ENCODE data around the gene KIF21A.
"Not testable (repeated sequence)": the region's sequence is repeated elsewhere in the genome, so short reads cannot be mapped to it uniquely, and the experiment has no call there.

Gene KIF21A, protein sequence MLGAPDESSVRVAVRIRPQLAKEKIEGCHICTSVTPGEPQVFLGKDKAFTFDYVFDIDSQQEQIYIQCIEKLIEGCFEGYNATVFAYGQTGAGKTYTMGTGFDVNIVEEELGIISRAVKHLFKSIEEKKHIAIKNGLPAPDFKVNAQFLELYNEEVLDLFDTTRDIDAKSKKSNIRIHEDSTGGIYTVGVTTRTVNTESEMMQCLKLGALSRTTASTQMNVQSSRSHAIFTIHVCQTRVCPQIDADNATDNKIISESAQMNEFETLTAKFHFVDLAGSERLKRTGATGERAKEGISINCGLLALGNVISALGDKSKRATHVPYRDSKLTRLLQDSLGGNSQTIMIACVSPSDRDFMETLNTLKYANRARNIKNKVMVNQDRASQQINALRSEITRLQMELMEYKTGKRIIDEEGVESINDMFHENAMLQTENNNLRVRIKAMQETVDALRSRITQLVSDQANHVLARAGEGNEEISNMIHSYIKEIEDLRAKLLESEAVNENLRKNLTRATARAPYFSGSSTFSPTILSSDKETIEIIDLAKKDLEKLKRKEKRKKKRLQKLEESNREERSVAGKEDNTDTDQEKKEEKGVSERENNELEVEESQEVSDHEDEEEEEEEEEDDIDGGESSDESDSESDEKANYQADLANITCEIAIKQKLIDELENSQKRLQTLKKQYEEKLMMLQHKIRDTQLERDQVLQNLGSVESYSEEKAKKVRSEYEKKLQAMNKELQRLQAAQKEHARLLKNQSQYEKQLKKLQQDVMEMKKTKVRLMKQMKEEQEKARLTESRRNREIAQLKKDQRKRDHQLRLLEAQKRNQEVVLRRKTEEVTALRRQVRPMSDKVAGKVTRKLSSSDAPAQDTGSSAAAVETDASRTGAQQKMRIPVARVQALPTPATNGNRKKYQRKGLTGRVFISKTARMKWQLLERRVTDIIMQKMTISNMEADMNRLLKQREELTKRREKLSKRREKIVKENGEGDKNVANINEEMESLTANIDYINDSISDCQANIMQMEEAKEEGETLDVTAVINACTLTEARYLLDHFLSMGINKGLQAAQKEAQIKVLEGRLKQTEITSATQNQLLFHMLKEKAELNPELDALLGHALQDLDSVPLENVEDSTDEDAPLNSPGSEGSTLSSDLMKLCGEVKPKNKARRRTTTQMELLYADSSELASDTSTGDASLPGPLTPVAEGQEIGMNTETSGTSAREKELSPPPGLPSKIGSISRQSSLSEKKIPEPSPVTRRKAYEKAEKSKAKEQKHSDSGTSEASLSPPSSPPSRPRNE (N-terminal part only)

DNA sequence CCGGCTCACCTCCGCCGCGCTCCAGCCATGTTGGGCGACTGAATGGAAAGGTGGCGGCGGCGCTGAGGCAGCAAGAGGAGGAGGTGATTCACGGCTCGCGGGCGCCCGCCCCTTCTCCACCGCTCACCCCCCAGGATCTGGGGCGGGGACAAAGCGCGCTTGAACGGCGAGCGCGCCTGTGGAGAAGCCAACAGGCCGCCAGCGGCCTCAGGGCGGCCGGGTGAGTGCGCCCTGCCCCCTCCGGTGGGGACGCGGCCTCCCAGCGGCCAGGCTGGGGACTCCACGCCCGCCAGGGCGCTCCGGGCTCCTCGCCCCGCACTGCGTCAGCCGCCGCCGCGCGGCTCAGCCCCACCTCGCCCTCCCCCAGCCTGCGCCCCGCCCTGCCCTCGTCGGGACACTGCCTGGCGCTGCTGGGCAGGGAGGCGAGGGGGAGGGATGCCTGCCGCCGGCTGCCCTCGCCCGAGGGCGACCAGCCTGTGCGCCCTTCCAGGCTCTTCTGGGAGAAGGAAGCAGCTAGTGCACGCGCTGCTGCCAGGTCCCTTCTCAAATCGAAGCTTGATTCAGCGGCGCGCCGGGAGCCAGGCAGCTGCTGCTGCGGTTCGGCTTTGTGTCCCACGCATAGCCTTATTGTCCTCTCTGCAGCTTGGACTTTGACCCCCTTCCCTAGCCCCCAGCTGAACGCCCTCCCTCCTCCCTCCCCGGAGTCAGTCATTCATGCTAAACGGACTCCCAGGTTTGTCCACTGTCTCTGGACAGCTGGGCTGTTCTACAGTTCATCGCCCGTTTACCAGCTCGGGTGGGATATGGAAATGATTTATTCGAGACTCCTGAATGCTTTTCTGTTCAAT lies at the start of gene KIF21A:
Gene KIF21A (minus strand): TSS at position 40 of the 848 bp plus-strand sequence. CDS start 150 bp downstream, outside the sequence.
- peak within 1 kb of the TSS; percentile 63 for H3K27ac Mint-ChIP-seq
- peaks cover 14% of the 10 kb centered on the region for H3K4me1 Mint-ChIP-seq (ENCODE audit: low read depth)
- intact Hi-C loops (cut with micrococcal nuclease), result no loop called here
- peak within 1 kb of the TSS; percentile 78 for H3K4me3 Mint-ChIP-seq
- H3K9me3 Mint-ChIP-seq, result no peaks in the 10 kb centered on the region
- H3K36me3 Mint-ChIP-seq (ENCODE audit: low read depth), result no peaks in the 10 kb centered on the region
- peaks cover 33% of the 10 kb centered on the region for H3K27me3 Mint-ChIP-seq

DNA sequence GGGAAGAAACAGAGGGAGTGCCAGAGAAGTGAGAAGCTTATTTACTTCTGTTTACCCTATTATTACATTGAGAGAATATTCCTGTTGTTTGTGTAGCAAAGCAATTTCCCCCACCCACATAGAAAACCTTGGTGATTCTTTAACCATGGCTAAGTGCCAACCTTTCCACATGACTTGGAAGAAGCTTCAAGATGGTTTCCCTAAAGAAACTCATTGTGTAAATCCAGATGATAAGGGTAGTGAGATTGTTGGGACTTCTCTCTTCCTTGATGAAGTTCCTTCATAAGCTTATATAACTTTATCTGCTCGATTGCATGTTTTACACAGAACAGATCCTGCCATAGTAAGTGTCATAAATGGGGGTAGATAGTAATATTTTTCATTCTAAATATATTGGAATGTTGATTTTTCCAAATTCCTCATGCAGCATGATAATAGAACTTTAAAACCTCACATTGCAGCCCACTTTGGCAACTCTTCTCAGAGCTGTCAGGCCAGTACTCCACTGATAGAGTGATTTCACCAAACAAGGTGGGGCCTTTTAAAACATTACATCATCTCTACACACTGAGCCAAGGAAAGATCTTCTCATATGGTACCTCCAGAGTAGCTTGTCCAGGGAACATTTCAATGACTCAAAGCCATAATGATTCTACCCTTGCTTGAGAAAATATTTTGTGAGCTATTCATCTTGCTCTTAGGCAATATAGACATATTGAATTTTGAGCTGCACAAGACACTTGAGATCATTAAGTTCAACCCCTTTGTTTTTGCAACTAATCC lies 47.8 kb upstream of the KIF21A start:
- Mint-ChIP-seq H3K4me1 (ENCODE audit: low read depth) (no peaks in the 10 kb centered on the region), H3K27ac (no peak overlapping the region), H3K36me3 (ENCODE audit: low read depth) (no peaks in the 10 kb centered on the region), H3K27me3 (no peaks in the 10 kb centered on the region), H3K4me3 (no peak overlapping the region), H3K9me3 (peaks cover 6% of the 10 kb centered on the region)
- intact Hi-C loops (cut with micrococcal nuclease), result no loop called here

DNA sequence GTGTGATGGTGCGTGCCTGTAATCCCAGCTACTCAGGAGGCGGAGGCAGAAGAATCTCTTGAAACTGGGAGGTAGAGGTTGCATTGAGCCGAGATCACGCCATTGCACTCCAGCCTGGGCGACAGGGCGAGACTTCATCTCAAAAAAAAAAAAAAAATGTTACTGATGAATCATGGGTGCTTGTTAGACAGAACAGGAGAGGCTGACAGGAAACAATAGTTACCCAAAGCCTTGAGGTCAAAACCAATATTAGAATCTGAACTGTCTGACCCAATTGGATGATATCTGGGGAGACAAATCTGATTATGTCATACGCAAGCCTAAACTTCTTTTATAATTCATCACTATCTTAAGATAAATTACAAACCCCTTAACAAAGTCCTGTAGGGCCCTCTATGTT lies 40.7 kb upstream of the KIF21A start:
- H3K27me3 Mint-ChIP-seq, result no peaks in the 10 kb centered on the region
- H3K36me3 Mint-ChIP-seq (ENCODE audit: low read depth), result no peaks in the 10 kb centered on the region
- intact Hi-C loops (cut with micrococcal nuclease), result no loop called here
- H3K27ac Mint-ChIP-seq, result no peak overlapping the region
- H3K4me3 Mint-ChIP-seq, result no peak overlapping the region
- peaks cover 6% of the 10 kb centered on the region for H3K9me3 Mint-ChIP-seq
- H3K4me1 Mint-ChIP-seq (ENCODE audit: low read depth), result no peaks in the 10 kb centered on the region

DNA sequence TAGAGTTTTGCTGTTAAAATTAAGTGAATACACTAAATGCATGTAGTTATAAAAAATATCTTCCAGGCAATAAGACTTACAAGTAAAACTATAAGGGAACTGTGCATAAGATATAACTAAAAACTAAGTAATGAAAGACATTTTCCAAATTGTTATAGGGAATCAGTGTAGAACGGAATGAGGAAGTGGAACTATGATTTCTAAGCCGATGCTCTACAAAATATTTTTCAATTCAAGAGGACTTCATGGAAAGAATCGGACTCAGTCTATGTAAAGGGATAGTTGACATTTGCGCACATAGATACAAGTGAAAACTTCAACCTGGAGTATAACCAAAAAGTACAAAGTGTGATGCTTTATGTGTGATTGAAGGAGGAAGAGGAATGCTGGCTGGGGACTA lies 40.1 kb upstream of the KIF21A start:
- H3K36me3 Mint-ChIP-seq (ENCODE audit: low read depth), result no peaks in the 10 kb centered on the region
- H3K27ac Mint-ChIP-seq, result no peak overlapping the region
- H3K9me3 Mint-ChIP-seq, result peaks cover 6% of the 10 kb centered on the region
- H3K4me3 Mint-ChIP-seq, result no peak overlapping the region
- H3K27me3 Mint-ChIP-seq, result no peaks in the 10 kb centered on the region
- intact Hi-C loops (cut with micrococcal nuclease), result no loop called here
- no peaks in the 10 kb centered on the region for H3K4me1 Mint-ChIP-seq (ENCODE audit: low read depth)

DNA sequence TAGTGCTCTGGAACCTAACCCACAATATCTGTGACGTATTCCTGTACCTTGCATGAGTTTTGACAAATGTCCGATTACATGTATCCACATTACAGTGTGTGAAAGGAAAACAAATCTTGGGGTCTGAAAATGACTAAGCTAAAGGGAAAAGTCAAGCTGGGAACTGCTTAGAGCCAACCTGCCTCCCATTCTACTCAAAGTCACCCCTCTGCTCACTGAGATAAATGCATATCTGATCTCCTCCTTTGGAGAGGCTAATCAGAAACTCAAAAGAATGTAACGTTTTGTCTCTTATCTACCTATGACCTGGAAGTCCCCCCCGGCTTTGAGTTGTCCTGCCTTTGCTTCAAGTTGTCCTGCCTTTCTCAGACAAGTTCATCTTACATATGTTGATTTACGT lies 34.0 kb upstream of the KIF21A start:
- H3K4me1 Mint-ChIP-seq (ENCODE audit: low read depth), result no peaks in the 10 kb centered on the region
- intact Hi-C loops (cut with micrococcal nuclease), result no loop called here
- no peak overlapping the region for H3K27ac Mint-ChIP-seq
- peaks cover 31% of the 10 kb centered on the region for H3K9me3 Mint-ChIP-seq
- H3K27me3 Mint-ChIP-seq, result no peaks in the 10 kb centered on the region
- H3K4me3 Mint-ChIP-seq, result no peak overlapping the region
- H3K36me3 Mint-ChIP-seq (ENCODE audit: low read depth), result no peaks in the 10 kb centered on the region

DNA sequence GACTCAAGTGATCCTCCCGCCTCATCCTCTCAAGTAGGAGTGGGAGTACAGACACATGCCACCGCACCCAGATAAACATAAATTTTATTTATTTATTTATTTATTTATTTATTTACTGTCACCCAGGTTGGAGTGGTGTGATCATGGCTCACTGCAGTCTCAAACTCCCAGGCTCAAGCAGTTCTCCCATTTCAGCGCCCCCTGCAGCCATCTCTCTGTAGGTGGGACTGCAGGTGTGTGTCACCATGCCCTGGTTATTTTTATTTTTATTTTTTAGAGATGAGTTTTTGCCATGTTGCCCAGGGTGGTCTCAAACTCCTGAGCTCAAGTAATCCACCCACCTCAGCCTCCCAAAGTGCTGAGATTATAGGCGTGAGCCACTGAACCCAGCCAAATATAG lies 33.2 kb upstream of the KIF21A start:
- H3K27me3 Mint-ChIP-seq, result no peaks in the 10 kb centered on the region

DNA sequence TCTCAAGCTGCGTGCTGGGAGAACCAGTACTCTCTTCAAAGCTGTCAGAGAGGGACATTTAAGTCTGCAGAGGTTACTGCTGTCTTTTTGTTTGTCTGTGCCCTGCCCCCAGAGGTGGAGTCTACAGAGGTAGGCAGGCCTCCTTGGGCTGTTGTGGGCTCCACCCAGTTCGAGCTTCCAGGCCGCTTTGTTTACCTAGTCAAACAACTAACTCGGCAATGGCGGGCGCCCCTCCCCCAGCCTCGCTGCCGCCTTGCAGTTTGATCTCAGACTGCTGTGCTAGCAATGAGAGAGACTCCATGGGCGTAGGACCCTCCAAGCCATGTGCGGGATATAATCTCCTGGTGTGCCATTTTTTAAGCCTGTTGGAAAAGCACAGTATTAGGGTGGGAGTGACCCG lies 32.2 kb upstream of the KIF21A start:
- peaks cover 31% of the 10 kb centered on the region for H3K9me3 Mint-ChIP-seq
- H3K4me1 Mint-ChIP-seq (ENCODE audit: low read depth); H3K27ac Mint-ChIP-seq; H3K27me3 Mint-ChIP-seq; H3K36me3 Mint-ChIP-seq (ENCODE audit: low read depth); H3K4me3 Mint-ChIP-seq; intact Hi-C loops (cut with micrococcal nuclease): not testable (repeated sequence)

More for the DNA sequence above, 33.2 kb upstream of the KIF21A start:
- H3K4me1 Mint-ChIP-seq (ENCODE audit: low read depth), result no peaks in the 10 kb centered on the region
- no peaks in the 10 kb centered on the region for H3K36me3 Mint-ChIP-seq (ENCODE audit: low read depth)
- peaks cover 31% of the 10 kb centered on the region for H3K9me3 Mint-ChIP-seq
- H3K27ac Mint-ChIP-seq, result no peak overlapping the region
- intact Hi-C loops (cut with micrococcal nuclease), result no loop called here
- H3K4me3 Mint-ChIP-seq, result no peak overlapping the region

DNA sequence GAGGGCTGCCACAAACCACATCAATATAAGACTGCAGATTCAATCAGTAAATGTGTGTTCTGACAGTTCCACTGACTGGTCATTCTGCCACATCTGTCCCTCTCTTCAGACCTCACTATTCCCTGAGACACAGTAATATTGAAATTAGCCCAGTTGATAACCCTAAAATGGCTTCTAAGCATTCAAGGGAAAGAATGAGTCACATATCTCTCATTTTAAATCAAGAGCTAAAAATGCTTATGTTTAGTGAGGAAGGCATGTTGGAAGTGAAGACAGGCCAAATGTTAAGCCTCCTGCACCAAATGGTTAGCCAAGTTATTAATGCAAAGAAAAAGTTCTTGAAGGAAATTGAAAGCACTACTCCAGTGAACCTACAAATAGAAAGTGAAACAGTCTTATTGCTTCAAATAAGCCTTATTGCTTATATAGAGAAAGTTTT lies 24.5 kb upstream of the KIF21A start:
- Mint-ChIP-seq H3K4me3 (no peak overlapping the region), H3K9me3 (no peaks in the 10 kb centered on the region), H3K36me3 (ENCODE audit: low read depth) (no peaks in the 10 kb centered on the region), H3K27ac (no peak overlapping the region), H3K4me1 (ENCODE audit: low read depth) (no peaks in the 10 kb centered on the region), H3K27me3 (no peaks in the 10 kb centered on the region)
- intact Hi-C loops (cut with micrococcal nuclease), result no loop called here

DNA sequence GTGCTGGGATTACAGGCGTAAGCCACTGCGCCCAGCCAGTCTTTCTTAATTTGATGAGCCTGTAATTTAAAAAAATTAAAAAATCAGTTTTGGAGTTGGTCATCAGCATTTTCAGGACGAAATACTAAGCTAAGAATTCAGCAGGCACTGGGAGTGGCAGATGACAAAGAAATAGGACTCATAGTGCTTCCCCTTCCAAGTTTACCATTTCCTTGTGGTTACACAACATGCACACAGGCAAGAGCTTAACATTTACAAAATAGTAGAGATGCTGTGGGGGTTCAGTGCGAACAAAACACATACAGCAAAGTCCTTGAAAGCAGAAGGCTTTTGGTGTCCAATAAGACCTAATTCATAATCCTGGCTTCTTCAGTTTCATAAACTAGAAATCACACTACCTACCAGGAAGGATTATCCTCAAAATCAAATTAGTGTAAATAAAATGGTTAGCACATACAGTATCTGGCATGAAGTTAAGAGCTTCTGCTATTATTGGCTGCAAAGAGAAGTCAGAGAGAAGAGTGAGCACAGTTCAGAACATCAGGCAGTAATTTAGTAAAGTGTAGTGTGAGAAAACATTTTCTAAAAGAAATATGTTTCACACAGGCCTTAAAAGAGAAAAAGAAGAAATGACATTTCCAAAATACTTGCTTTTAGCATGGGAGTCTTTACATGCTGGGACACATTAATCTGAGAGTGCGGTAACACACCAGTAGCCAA lies 22.2 kb upstream of the KIF21A start:
- H3K4me1 Mint-ChIP-seq (ENCODE audit: low read depth), result no peaks in the 10 kb centered on the region
- H3K27ac Mint-ChIP-seq, result no peak overlapping the region
- H3K36me3 Mint-ChIP-seq (ENCODE audit: low read depth), result no peaks in the 10 kb centered on the region
- no peaks in the 10 kb centered on the region for H3K27me3 Mint-ChIP-seq
- intact Hi-C loops (cut with micrococcal nuclease), result no loop called here
- H3K9me3 Mint-ChIP-seq, result peaks cover 6% of the 10 kb centered on the region
- H3K4me3 Mint-ChIP-seq, result no peak overlapping the region

DNA sequence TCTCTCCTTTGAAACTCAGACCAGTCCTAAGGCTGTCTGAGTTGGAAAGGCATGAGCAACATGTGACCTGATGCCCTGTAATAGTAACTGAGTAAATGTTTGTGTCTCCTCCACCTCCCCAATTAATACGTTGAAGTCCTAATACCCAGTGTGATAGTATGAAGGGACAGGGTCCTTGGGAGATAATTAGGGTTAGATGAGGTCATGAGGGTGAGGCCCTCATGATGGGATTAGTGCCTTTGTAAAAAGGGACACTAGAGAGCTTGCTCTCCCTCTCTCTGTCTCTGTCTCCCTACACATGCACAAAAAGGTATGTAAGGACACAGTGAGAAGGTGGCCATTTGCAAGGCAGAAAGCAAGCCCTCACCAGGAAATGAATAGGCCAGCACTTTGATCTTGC lies 18.1 kb upstream of the KIF21A start:
- no peaks in the 10 kb centered on the region for H3K4me1 Mint-ChIP-seq (ENCODE audit: low read depth)
- H3K27ac Mint-ChIP-seq, result no peak overlapping the region
- intact Hi-C loops (cut with micrococcal nuclease), result no loop called here
- H3K4me3 Mint-ChIP-seq, result no peak overlapping the region
- no peaks in the 10 kb centered on the region for H3K36me3 Mint-ChIP-seq (ENCODE audit: low read depth)
- no peaks in the 10 kb centered on the region for H3K27me3 Mint-ChIP-seq
- peaks cover 6% of the 10 kb centered on the region for H3K9me3 Mint-ChIP-seq

DNA sequence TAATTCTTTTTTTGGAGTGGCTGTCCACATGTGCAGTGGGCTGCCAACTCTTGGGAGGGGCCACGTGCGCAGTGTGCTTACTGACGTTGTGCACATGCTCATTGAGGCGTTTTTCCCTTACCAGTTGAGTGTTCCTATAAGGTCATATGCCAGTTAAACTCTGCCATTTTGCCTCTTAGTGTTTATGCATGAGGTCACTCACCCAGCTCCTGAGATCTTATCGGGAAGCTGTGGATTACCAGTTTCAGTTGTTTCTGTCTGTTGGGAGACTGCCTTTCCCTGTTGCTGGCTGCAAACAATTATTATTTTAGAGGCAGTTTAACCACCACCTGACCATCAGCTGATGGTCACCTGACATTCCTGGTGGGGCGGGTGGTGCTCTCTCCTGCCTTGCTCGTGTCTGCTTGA lies 16.1 kb upstream of the KIF21A start:
- intact Hi-C loops (cut with micrococcal nuclease), result no loop called here
- Mint-ChIP-seq H3K27me3 (no peaks in the 10 kb centered on the region), H3K9me3 (peaks cover 6% of the 10 kb centered on the region), H3K36me3 (ENCODE audit: low read depth) (no peaks in the 10 kb centered on the region), H3K4me1 (ENCODE audit: low read depth) (no peaks in the 10 kb centered on the region), H3K4me3 (no peak overlapping the region), H3K27ac (no peak overlapping the region)

DNA sequence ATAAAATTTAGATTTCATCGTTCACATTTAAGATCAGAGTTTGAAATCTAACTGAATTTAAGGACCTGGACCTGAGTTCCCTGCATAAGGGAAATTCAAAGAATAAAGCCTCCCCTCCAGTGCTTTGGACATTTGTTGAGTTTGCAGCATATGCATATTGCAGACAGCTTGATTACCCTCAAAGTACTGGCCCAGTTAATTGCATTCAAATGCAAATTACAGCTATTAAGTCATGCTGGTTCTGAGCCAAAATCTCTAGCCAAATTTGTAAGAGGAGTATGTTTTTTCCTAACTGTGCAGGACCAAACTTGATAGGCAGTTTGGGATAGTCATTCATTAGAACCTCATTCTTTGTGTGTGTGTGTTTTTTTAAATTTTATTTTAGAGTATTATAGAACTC lies 9.1 kb upstream of the KIF21A start:
- Mint-ChIP-seq H3K36me3 (ENCODE audit: low read depth) (no peaks in the 10 kb centered on the region), H3K4me3 (no peak overlapping the region), H3K9me3 (no peaks in the 10 kb centered on the region), H3K4me1 (ENCODE audit: low read depth) (no peaks in the 10 kb centered on the region), H3K27ac (no peak overlapping the region), H3K27me3 (peaks cover 2% of the 10 kb centered on the region)
- intact Hi-C loops (cut with micrococcal nuclease), result no loop called here
